Neutrophil (primary cell): ENCODE results near the gene RABGGTA.

Experiments
- H3K27ac ChIP-seq: fragments of 200-600 bp; sonication (generic); 2 replicates; pipeline ENCODE4 v1.5.1; 2016; ENCODE audit warnings: mild to moderate bottlenecking, moderate library complexity
- H3K27me3 ChIP-seq: fragments of 200-600 bp; sonication (generic); 2 replicates; pipeline ENCODE4 v1.6.0; 2016; ENCODE audit warnings: mild to moderate bottlenecking
- H3K36me3 ChIP-seq: fragments of 200-600 bp; sonication (generic); 2 replicates; pipeline ENCODE4 v1.5.1; 2017
- H3K4me1 ChIP-seq, 2 experiments: fragments of 200-600 bp in 1 of 2; sonication (generic) in 1 of 2; 1 replicate in 1 of 2; 2 replicates in 1 of 2; pipeline versions ENCODE4 v1.5.1 to v1.6.1; 2013 to 2016; ENCODE audit warnings: low read depth in 1 of 2, low read length in 1 of 2, mild to moderate bottlenecking in 1 of 2, moderate library complexity in 1 of 2; ENCODE audit not compliant: control insufficient read depth in 1 of 2, insufficient read depth in 1 of 2
- H3K4me3 ChIP-seq, 2 experiments: fragments of 200-600 bp in 1 of 2; sonication (generic) in 1 of 2; 1 replicate in 1 of 2; 2 replicates in 1 of 2; pipeline ENCODE4 v1.5.1; 2013 to 2016; ENCODE audit warnings: low read depth in 1 of 2, low read length in 1 of 2, mild to moderate bottlenecking in 1 of 2, moderate library complexity in 1 of 2
- H3K9me3 ChIP-seq: fragments of 200-600 bp; sonication (generic); 2 replicates; pipeline ENCODE4 v1.5.1; 2016
- TF ChIP-seq, protein P1 (sequence below): fragments of 200-600 bp; sonication (generic); IDR thresholded peaks from 2 replicates; pipeline ENCODE4 v1.5.1; 2016; ENCODE audit warnings: antibody characterized with exemption

RABGGTA gene

DNA sequence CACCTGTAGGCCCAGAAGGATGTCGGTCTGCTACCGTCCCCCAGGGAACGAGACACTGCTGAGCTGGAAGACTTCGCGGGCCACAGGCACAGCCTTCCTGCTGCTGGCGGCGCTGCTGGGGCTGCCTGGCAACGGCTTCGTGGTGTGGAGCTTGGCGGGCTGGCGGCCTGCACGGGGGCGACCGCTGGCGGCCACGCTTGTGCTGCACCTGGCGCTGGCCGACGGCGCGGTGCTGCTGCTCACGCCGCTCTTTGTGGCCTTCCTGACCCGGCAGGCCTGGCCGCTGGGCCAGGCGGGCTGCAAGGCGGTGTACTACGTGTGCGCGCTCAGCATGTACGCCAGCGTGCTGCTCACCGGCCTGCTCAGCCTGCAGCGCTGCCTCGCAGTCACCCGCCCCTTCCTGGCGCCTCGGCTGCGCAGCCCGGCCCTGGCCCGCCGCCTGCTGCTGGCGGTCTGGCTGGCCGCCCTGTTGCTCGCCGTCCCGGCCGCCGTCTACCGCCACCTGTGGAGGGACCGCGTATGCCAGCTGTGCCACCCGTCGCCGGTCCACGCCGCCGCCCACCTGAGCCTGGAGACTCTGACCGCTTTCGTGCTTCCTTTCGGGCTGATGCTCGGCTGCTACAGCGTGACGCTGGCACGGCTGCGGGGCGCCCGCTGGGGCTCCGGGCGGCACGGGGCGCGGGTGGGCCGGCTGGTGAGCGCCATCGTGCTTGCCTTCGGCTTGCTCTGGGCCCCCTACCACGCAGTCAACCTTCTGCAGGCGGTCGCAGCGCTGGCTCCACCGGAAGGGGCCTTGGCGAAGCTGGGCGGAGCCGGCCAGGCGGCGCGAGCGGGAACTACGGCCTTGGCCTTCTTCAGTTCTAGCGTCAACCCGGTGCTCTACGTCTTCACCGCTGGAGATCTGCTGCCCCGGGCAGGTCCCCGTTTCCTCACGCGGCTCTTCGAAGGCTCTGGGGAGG, 39.5 kb upstream of the RABGGTA start, which contains the start of gene LTB4R:
Gene LTB4R, plus strand, starts transcription at position 857 of the 959 bp plus-strand sequence. CDS start 4,150 bp downstream, outside the sequence.
- Histone ChIP-seq H3K36me3 (peaks cover 23% of the 10 kb centered on the region), H3K27me3 (no peaks in the 10 kb centered on the region), H3K27ac (peak within 1 kb of the TSS; percentile 97), H3K9me3 (no peaks in the 10 kb centered on the region), H3K4me1 (peaks cover 83 to 88% of the 10 kb centered on the region in 2 experiments), H3K4me3 (peak within 1 kb of the TSS; percentile 74 to 86)
- TF ChIP-seq, protein P1, sequence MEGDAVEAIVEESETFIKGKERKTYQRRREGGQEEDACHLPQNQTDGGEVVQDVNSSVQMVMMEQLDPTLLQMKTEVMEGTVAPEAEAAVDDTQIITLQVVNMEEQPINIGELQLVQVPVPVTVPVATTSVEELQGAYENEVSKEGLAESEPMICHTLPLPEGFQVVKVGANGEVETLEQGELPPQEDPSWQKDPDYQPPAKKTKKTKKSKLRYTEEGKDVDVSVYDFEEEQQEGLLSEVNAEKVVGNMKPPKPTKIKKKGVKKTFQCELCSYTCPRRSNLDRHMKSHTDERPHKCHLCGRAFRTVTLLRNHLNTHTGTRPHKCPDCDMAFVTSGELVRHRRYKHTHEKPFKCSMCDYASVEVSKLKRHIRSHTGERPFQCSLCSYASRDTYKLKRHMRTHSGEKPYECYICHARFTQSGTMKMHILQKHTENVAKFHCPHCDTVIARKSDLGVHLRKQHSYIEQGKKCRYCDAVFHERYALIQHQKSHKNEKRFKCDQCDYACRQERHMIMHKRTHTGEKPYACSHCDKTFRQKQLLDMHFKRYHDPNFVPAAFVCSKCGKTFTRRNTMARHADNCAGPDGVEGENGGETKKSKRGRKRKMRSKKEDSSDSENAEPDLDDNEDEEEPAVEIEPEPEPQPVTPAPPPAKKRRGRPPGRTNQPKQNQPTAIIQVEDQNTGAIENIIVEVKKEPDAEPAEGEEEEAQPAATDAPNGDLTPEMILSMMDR, result peak; percentile 80

- Histone ChIP-seq H3K4me3 (peak overlapping the region; percentile 74 to 86), H3K27ac (peak overlapping the region; percentile 97), H3K27me3 (no peaks in the 10 kb centered on the region), H3K9me3 (no peaks in the 10 kb centered on the region), H3K36me3 (peaks cover 28% of the 10 kb centered on the region), H3K4me1 (peaks cover 76 to 81% of the 10 kb centered on the region in 2 experiments)
- TF ChIP-seq, protein P1, result no peak
These were observed 38.9 kb upstream of the RABGGTA start for GRCh38 chr14:24310265-24310645.

GRCh38 chr14:24309538-24310264, 38.3 kb upstream of the RABGGTA start, which contains the start of gene LTB4R2:
Gene LTB4R2, plus strand, starts transcription at chr14:24310140. Its CDS starts 525 bp downstream, at chr14:24310665.
- H3K4me1 ChIP-seq, result peaks cover 71 to 75% of the 10 kb centered on the region in 2 experiments
- peak within 1 kb of the TSS; percentile 74 to 86 for H3K4me3 ChIP-seq
- TF ChIP-seq, protein P1, result no peak
- H3K27me3 ChIP-seq, result no peaks in the 10 kb centered on the region
- peak within 1 kb of the TSS; percentile 97 for H3K27ac ChIP-seq
- peaks cover 33% of the 10 kb centered on the region for H3K36me3 ChIP-seq
- no peaks in the 10 kb centered on the region for H3K9me3 ChIP-seq

- Histone ChIP-seq H3K36me3 (peaks cover 44% of the 10 kb centered on the region), H3K9me3 (no peaks in the 10 kb centered on the region), H3K4me1 (peaks cover 59 to 64% of the 10 kb centered on the region in 2 experiments), H3K4me3 (peak overlapping the region in 1 of 2 experiments; percentile 86), H3K27ac (peak overlapping the region; percentile 97), H3K27me3 (no peaks in the 10 kb centered on the region)
- TF ChIP-seq, protein P1, result no peak
These were observed 37.1 kb upstream of the RABGGTA start for GRCh38 chr14:24308342-24309124.
